ENCODE data around the gene TIPRL. TPM values are rescaled to one million over a fixed set of nuclear protein-coding genes. Genes with fewer than 3 reads are reported as not detected.
"Not testable (repeated sequence)": the region's sequence is repeated elsewhere in the genome, so short reads cannot be mapped to it uniquely, and the experiment has no call there.

The TIPRL gene
- polyA plus RNA-seq, 1 of the 3 experiments (the other 2 are of a cell fraction): 16.4 TPM

DNA sequence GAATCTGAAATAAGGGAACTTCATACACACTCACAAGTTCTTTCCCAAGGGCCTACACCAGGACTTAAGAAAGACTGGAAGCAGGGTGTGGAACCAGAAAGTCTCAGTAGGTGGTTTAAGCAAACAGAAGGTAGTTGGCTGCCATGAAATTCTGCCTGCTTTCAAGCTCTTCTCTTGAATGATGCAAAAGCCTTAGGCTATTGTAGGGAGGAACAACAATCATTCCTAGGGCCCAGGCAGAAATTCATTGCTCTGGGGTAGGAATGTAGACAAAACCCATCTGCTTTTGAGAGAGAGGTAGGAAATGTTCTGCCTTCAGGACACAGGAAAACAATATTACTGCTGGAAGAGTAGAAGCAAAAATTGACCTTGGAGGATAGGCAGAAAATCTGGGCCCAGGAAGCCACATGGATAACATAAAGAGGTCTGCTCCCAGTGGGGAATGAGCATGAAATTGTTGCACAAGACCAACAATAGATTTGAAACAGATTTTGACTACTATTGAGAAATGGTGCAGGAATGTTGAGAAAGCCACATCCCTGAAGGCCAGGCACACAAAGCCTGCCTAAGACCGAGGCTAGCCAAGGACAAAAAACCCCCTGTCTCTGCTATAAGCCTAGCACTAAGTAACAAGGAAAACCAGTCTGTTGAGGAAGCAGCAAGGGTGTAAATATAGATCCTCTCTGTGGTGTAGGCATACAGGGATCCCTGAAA, 24.3 kb downstream of the TIPRL start:
- CTCF ChIA-PET: no interaction called here
- WGBS (ENCODE audit: low lambda C conversion rate): 83% methylated on average over 1 of the region's 1 CpG
- DNase-seq: no peak
- Histone ChIP-seq H3K4me3 (ENCODE audit: low read depth in 2 of 2, low read length in 1 of 2) (no peak overlapping the region), H3K79me2 (ENCODE audit: insufficient read depth) (no peaks in the 10 kb centered on the region), H3K9me2 (no peaks in the 10 kb centered on the region), H3K36me3 (replicated peaks in 1 of 2; ENCODE audit: control insufficient read depth in 1 of 2, insufficient read depth in 2 of 2, low read length in 1 of 2) (peaks cover 53 to 57% of the 10 kb centered on the region in 2 experiments), H3K9me3 (no peaks in the 10 kb centered on the region), H3K9ac (no peak overlapping the region), H3K4me2 (no peak overlapping the region), H2AFZ (ENCODE audit: low read depth) (no peak overlapping the region), H3K27ac (ENCODE audit: low read depth in 2 of 2, low read length in 1 of 2) (no peak overlapping the region), H3K4me1 (ENCODE audit: control insufficient read depth in 1 of 2, insufficient read depth in 2 of 2, low read depth in 1 of 2, low read length in 1 of 2) (no peaks in the 10 kb centered on the region; a peak in 1 of 4 replicates), H4K20me1 (ENCODE audit: insufficient read depth) (no peaks in the 10 kb centered on the region), H3K27me3 (ENCODE audit: insufficient read depth) (no peaks in the 10 kb centered on the region), H3F3A (replicated peaks; ENCODE audit: insufficient read depth) (peaks cover 8% of the 10 kb centered on the region)
- TF ChIP-seq FOSL2 (IDR thresholded peaks at IDR 0.05; ENCODE audit: borderline replicate concordance, low read depth) (no peak), TAF1 (IDR thresholded peaks at IDR 0.05; ENCODE audit: borderline replicate concordance, low read depth, low read length) (no peak), YY1 (IDR thresholded peaks at IDR 0.05; ENCODE audit: low read depth) (no peak), NRF1 (IDR thresholded peaks at IDR 0.05; ENCODE audit: low read depth, low read length) (no peak), EZH2phosphoT487 (IDR thresholded peaks at IDR 0.05; ENCODE audit: borderline replicate concordance, low read depth) (no peak), GATA2 (CRISPR knock-in tag; IDR thresholded peaks at IDR 0.05) (no peak), RXRA (IDR thresholded peaks at IDR 0.05; ENCODE audit: borderline replicate concordance, low read depth) (no peak)
- TF ChIP-seq, protein P1, sequence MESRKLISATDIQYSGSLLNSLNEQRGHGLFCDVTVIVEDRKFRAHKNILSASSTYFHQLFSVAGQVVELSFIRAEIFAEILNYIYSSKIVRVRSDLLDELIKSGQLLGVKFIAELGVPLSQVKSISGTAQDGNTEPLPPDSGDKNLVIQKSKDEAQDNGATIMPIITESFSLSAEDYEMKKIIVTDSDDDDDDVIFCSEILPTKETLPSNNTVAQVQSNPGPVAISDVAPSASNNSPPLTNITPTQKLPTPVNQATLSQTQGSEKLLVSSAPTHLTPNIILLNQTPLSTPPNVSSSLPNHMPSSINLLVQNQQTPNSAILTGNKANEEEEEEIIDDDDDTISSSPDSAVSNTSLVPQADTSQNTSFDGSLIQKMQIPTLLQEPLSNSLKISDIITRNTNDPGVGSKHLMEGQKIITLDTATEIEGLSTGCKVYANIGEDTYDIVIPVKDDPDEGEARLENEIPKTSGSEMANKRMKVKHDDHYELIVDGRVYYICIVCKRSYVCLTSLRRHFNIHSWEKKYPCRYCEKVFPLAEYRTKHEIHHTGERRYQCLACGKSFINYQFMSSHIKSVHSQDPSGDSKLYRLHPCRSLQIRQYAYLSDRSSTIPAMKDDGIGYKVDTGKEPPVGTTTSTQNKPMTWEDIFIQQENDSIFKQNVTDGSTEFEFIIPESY (IDR thresholded peaks at IDR 0.05; ENCODE audit: borderline replicate concordance, low read depth): no peak
- TF ChIP-seq, protein P2, sequence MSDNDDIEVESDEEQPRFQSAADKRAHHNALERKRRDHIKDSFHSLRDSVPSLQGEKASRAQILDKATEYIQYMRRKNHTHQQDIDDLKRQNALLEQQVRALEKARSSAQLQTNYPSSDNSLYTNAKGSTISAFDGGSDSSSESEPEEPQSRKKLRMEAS (IDR thresholded peaks at IDR 0.05; ENCODE audit: low read depth): no peak
- TF ChIP-seq, protein P3, sequence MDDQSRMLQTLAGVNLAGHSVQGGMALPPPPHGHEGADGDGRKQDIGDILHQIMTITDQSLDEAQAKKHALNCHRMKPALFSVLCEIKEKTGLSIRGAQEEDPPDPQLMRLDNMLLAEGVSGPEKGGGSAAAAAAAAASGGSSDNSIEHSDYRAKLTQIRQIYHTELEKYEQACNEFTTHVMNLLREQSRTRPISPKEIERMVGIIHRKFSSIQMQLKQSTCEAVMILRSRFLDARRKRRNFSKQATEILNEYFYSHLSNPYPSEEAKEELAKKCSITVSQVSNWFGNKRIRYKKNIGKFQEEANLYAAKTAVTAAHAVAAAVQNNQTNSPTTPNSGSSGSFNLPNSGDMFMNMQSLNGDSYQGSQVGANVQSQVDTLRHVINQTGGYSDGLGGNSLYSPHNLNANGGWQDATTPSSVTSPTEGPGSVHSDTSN (IDR thresholded peaks at IDR 0.05): no peak
- POLR2A ChIA-PET: no interaction called here

DNA sequence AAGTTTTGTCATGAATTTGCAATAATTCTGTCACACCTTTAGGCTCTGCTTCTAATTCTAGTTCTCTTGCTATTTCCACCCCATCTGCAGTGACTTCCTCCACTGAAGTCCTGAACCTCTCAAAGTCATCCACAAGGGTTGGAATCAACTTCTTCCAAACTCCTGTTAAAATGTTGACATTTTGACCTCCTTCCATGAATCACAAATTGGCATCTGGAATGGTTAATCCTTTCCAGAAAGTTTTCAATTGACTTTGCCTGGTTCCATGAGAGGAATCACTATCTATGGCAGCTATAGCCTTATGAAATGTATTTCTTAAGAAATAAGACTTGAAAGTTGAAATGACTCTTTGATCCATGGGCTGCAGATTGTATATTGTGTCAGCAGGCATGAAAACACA, 27.3 kb downstream of the TIPRL start:
- DNase-seq: no peak
- Histone ChIP-seq H3K79me2 (ENCODE audit: insufficient read depth) (no peaks in the 10 kb centered on the region), H2AFZ (ENCODE audit: low read depth) (no peak overlapping the region), H3K27ac (ENCODE audit: low read depth in 2 of 2, low read length in 1 of 2) (no peak overlapping the region), H3K27me3 (ENCODE audit: insufficient read depth) (no peaks in the 10 kb centered on the region), H4K20me1 (ENCODE audit: insufficient read depth) (no peaks in the 10 kb centered on the region), H3K9me3 (no peaks in the 10 kb centered on the region), H3K9ac (no peak overlapping the region), H3K9me2 (no peaks in the 10 kb centered on the region), H3F3A (replicated peaks; ENCODE audit: insufficient read depth) (peaks cover 8% of the 10 kb centered on the region), H3K4me2 (no peak overlapping the region), H3K4me3 (ENCODE audit: low read depth in 2 of 2, low read length in 1 of 2) (no peak overlapping the region), H3K36me3 (replicated peaks in 1 of 2; ENCODE audit: control insufficient read depth in 1 of 2, insufficient read depth in 2 of 2, low read length in 1 of 2) (peaks cover 23 to 26% of the 10 kb centered on the region in 2 experiments), H3K4me1 (ENCODE audit: control insufficient read depth in 1 of 2, insufficient read depth in 2 of 2, low read depth in 1 of 2, low read length in 1 of 2) (no peaks in the 10 kb centered on the region)
- ChIA-PET CTCF (no interaction called here), POLR2A (no interaction called here)
- TF ChIP-seq, protein P3 (IDR thresholded peaks at IDR 0.05): no peak
- TF ChIP-seq ELF1 (IDR thresholded peaks at IDR 0.05): no peak
- no peak for TF ChIP-seq RAD21 (IDR thresholded peaks at IDR 0.05; ENCODE audit: low read length)
- no peak for TF ChIP-seq TCF12 (IDR thresholded peaks at IDR 0.05)
- no peak for TF ChIP-seq JUND (IDR thresholded peaks at IDR 0.05)
- no peak for TF ChIP-seq RCOR1 (IDR thresholded peaks at IDR 0.05; ENCODE audit: low read length)

DNA sequence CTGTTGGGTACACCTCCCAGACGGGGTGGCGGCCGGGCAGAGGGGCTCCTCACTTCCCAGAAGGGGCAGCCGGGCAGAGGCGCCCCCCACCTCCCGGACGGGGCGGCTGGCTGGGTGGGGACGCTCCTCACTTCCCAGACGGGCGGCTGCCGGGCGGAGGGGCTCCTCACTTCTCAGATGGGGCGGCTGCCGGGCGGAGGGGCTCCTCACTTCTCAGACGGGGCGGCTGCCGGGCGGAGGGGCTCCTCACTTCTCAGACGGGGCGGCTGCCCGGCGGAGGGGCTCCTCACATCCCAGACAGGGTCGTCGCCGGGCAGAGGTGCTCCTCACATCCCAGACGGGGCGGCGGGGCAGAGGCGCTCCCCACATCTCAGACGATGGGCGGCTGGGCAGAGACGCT, 28.9 kb downstream of the TIPRL start:
- peaks cover 11 to 14% of the 10 kb centered on the region in 2 experiments for H3K36me3 ChIP-seq (replicated peaks in 1 of 2; ENCODE audit: control insufficient read depth in 1 of 2, insufficient read depth in 2 of 2, low read length in 1 of 2)
- POLR2A ChIA-PET; H3K27ac ChIP-seq (ENCODE audit: low read depth in 2 of 2, low read length in 1 of 2); DNase-seq; H3F3A ChIP-seq (replicated peaks; ENCODE audit: insufficient read depth); H3K4me1 ChIP-seq (ENCODE audit: control insufficient read depth in 1 of 2, insufficient read depth in 2 of 2, low read depth in 1 of 2, low read length in 1 of 2); H4K20me1 ChIP-seq (ENCODE audit: insufficient read depth); CTCF ChIA-PET; H3K9ac ChIP-seq; H3K4me2 ChIP-seq; H3K9me2 ChIP-seq; H2AFZ ChIP-seq (ENCODE audit: low read depth); H3K9me3 ChIP-seq; H3K27me3 ChIP-seq (ENCODE audit: insufficient read depth); H3K79me2 ChIP-seq (ENCODE audit: insufficient read depth); H3K4me3 ChIP-seq (ENCODE audit: low read depth in 2 of 2, low read length in 1 of 2): not testable (repeated sequence)
- WGBS (ENCODE audit: low lambda C conversion rate): 81% methylated on average over 8 of the region's 34 CpGs
